ENCODE data around the gene ALDH1A1.

Gene ALDH1A1

GRCh38 chr9:72960446-72960845, 7.6 kb upstream of the ALDH1A1 start:
- no peak overlapping the region for H3K4me3 ChIP-seq (ENCODE audit: low read depth, low read length)
- ChIA-PET POLR2A (no interaction called here), CTCF (interaction anchor here (0.5 kb wide), 1 partner anchor 19 kb away, joined by 3 read pairs; no protein-coding TSS in a partner anchor)

DNA sequence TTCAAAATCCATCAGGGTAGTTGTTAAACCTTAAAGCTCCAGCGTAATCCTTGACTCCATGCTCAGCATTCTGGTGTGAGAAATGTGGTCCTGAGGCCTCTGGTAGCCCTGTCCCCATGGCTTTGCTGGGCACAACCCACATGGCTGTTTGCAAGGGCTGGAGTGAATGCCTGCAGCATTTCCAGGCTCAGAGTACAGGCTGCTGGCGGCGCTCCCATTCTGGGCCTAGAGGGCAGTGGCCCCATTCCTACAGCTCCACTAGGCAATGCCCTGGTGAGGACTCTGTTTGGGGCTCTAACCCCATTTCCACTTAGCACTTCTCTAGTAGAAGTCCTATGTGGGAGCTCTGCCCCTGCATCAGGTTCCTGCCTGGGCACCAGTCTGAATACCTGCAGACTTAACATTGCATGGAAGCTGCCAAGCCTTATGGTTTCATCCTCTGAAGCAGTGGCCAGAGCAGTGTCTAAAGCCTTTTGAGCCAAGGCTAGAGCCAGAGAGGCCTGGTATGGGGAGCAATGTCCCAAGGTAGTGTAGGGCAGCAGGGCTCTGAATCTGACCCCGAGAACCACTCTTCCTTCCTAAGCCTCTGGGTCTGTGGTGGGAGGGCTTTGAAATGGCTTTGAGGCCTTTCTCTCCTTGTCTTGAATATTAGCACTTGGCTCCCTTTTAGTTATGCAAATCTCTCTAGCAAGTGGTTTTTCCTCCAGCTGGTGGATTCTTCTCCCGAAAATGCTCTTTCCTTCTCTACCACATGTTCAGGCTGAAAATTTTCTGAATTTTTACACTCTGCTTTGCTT, 5.8 kb upstream of the ALDH1A1 start:
- Histone ChIP-seq H3K4me1 (ENCODE audit: control insufficient read depth, insufficient read depth, low read length) (no peaks in the 10 kb centered on the region), H3K27ac (ENCODE audit: extremely low read depth, low read depth, low read length) (no peak overlapping the region), H3K9me3 (ENCODE audit: control insufficient read depth, insufficient read depth, low read depth, low read length) (no peaks in the 10 kb centered on the region), H3K4me3 (ENCODE audit: low read depth, low read length) (no peak overlapping the region), H3K36me3 (ENCODE audit: control insufficient read depth in 2 of 2, insufficient read depth in 1 of 2, low read length in 2 of 2) (no peaks in the 10 kb centered on the region)
- TF ChIP-seq ZNF549 (tag by site-specific recombination; IDR thresholded peaks at IDR 0.05) (no peak), ZNF473 (tag by site-specific recombination; IDR thresholded peaks at IDR 0.05) (no peak), ZNF768 (tag by site-specific recombination; IDR thresholded peaks at IDR 0.05) (no peak), ZNF560 (tag by site-specific recombination; IDR thresholded peaks at IDR 0.05; ENCODE audit: borderline replicate concordance) (no peak), ZNF561 (tag by site-specific recombination; IDR thresholded peaks at IDR 0.05; ENCODE audit: borderline replicate concordance) (no peak)
- ChIA-PET POLR2A (no interaction called here), CTCF (no interaction called here)

More at GRCh38 chr9:72960446-72960845, 7.6 kb upstream of the ALDH1A1 start:
- Histone ChIP-seq H3K27ac (ENCODE audit: extremely low read depth, low read depth, low read length) (no peak overlapping the region), H3K9me3 (ENCODE audit: control insufficient read depth, insufficient read depth, low read depth, low read length) (no peaks in the 10 kb centered on the region), H3K4me1 (ENCODE audit: control insufficient read depth, insufficient read depth, low read length) (no peaks in the 10 kb centered on the region), H3K36me3 (ENCODE audit: control insufficient read depth in 2 of 2, insufficient read depth in 1 of 2, low read length in 2 of 2) (no peaks in the 10 kb centered on the region)
- TF ChIP-seq, protein P1, sequence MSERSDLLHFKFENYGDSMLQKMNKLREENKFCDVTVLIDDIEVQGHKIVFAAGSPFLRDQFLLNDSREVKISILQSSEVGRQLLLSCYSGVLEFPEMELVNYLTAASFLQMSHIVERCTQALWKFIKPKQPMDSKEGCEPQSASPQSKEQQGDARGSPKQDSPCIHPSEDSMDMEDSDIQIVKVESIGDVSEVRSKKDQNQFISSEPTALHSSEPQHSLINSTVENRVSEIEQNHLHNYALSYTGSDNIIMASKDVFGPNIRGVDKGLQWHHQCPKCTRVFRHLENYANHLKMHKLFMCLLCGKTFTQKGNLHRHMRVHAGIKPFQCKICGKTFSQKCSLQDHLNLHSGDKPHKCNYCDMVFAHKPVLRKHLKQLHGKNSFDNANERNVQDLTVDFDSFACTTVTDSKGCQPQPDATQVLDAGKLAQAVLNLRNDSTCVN (tag by site-specific recombination; optimal IDR thresholded peaks at IDR 0.05): no peak
- TF ChIP-seq ZNF785 (tag by site-specific recombination; IDR thresholded peaks at IDR 0.05): no peak
- TF ChIP-seq, protein P2, sequence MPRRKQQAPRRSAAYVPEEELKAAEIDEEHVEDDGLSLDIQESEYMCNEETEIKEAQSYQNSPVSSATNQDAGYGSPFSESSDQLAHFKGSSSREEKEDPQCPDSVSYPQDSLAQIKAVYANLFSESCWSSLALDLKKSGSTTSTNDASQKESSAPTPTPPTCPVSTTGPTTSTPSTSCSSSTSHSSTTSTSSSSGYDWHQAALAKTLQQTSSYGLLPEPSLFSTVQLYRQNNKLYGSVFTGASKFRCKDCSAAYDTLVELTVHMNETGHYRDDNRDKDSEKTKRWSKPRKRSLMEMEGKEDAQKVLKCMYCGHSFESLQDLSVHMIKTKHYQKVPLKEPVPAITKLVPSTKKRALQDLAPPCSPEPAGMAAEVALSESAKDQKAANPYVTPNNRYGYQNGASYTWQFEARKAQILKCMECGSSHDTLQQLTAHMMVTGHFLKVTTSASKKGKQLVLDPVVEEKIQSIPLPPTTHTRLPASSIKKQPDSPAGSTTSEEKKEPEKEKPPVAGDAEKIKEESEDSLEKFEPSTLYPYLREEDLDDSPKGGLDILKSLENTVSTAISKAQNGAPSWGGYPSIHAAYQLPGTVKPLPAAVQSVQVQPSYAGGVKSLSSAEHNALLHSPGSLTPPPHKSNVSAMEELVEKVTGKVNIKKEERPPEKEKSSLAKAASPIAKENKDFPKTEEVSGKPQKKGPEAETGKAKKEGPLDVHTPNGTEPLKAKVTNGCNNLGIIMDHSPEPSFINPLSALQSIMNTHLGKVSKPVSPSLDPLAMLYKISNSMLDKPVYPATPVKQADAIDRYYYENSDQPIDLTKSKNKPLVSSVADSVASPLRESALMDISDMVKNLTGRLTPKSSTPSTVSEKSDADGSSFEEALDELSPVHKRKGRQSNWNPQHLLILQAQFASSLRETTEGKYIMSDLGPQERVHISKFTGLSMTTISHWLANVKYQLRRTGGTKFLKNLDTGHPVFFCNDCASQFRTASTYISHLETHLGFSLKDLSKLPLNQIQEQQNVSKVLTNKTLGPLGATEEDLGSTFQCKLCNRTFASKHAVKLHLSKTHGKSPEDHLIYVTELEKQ (tag by site-specific recombination; IDR thresholded peaks at IDR 0.05; ENCODE audit: borderline replicate concordance): no peak
- no peak for TF ChIP-seq ZBTB17 (tag by site-specific recombination; IDR thresholded peaks at IDR 0.05)
- no peak for TF ChIP-seq ZNF555 (tag by site-specific recombination; conservative IDR thresholded peaks at IDR 0.05)
- TF ChIP-seq, protein P3, sequence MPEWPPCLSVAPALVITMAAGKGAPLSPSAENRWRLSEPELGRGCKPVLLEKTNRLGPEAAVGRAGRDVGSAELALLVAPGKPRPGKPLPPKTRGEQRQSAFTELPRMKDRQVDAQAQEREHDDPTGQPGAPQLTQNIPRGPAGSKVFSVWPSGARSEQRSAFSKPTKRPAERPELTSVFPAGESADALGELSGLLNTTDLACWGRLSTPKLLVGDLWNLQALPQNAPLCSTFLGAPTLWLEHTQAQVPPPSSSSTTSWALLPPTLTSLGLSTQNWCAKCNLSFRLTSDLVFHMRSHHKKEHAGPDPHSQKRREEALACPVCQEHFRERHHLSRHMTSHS (tag by site-specific recombination; IDR thresholded peaks at IDR 0.05): no peak
- no peak for TF ChIP-seq ZNF624 (tag by site-specific recombination; IDR thresholded peaks at IDR 0.05)
- TF ChIP-seq ZNF211 (tag by site-specific recombination; IDR thresholded peaks at IDR 0.05; ENCODE audit: low read depth): no peak
- TF ChIP-seq ZNF843 (tag by site-specific recombination; IDR thresholded peaks at IDR 0.05): no peak
- TF ChIP-seq KLF7 (tag by site-specific recombination; IDR thresholded peaks at IDR 0.05; ENCODE audit: borderline replicate concordance): no peak

GRCh38 chr9:72955571-72955970, 2.7 kb upstream of the ALDH1A1 start:
- TF ChIP-seq ZNF776 (tag by site-specific recombination; IDR thresholded peaks at IDR 0.05; ENCODE audit: borderline replicate concordance) (no peak), ZSCAN5A (tag by site-specific recombination; IDR thresholded peaks at IDR 0.05) (no peak)
- ChIA-PET POLR2A (no interaction called here), CTCF (interaction anchor here (0.7 kb wide), 1 partner anchor 67 kb away, joined by 3 read pairs; no protein-coding TSS in a partner anchor)
- Histone ChIP-seq H3K27ac (ENCODE audit: extremely low read depth, low read depth, low read length) (no peak overlapping the region), H3K4me1 (ENCODE audit: control insufficient read depth, insufficient read depth, low read length) (no peaks in the 10 kb centered on the region), H3K9me3 (ENCODE audit: control insufficient read depth, insufficient read depth, low read depth, low read length) (no peaks in the 10 kb centered on the region), H3K36me3 (ENCODE audit: control insufficient read depth in 2 of 2, insufficient read depth in 1 of 2, low read length in 2 of 2) (no peaks in the 10 kb centered on the region), H3K4me3 (ENCODE audit: low read depth, low read length) (no peak overlapping the region)

Data from HEK293 (cell line).